ENCODE data around the gene OGG1. TPM values are rescaled to one million over a fixed set of nuclear protein-coding genes. Genes with fewer than 3 reads are reported as not detected.

Gene OGG1
- total and polyA plus RNA-seq, 9 of the 15 experiments (the other 6 are each of a cell fraction or from before 2014, with no cell fraction given) = 6.6 to 33.0 (median 24.4) TPM

GRCh38 chr3:9749645-9750555 lies at the start of gene OGG1 (continued):
- TF ChIP-seq MAX (CRISPR knock-in tag; IDR thresholded peaks at IDR 0.05) = peak; percentile 34; the same call in 1 of the 2 replicates
- TF ChIP-seq KLF6 (CRISPR knock-in tag; IDR thresholded peaks at IDR 0.05; ENCODE audit: borderline replicate concordance) = peak; percentile 64; the same call in 1 of the 2 replicates
- peak; percentile 60 for TF ChIP-seq KLF1 (tag; IDR thresholded peaks at IDR 0.05)
- peak; percentile 65 for TF ChIP-seq CREM (IDR thresholded peaks at IDR 0.05; ENCODE audit: low read depth)
- TF ChIP-seq POLR2AphosphoS5 (IDR thresholded peaks at IDR 0.05; ENCODE audit: control insufficient read depth, insufficient read depth, low read depth, low read length) = peak; percentile 57
- TF ChIP-seq SMAD3 (CRISPR knock-in tag; conservative IDR thresholded peaks at IDR 0.05) = no peak
- peak; percentile 19 for TF ChIP-seq RBM39 (optimal IDR thresholded peaks at IDR 0.05; ENCODE audit: low read depth, low read length)
- 0 out of 2 replicates have a peak, but pooled peaks have one; percentile 3 for TF ChIP-seq CREB1 (IDR thresholded peaks at IDR 0.05)
- peak; percentile 70; the same call in 1 of the 2 replicates for TF ChIP-seq CREB1 (CRISPR knock-in tag; IDR thresholded peaks at IDR 0.05)
- TF ChIP-seq CBFB (CRISPR knock-in tag; IDR thresholded peaks at IDR 0.05) = no peak; the same call in 1 of the 2 replicates
- peak; percentile 37 for TF ChIP-seq NFIX (CRISPR knock-in tag; IDR thresholded peaks at IDR 0.05; ENCODE audit: low read depth)
- peak; percentile 66 to 88; a peak in 2 of 4 replicates for TF ChIP-seq MAZ (CRISPR knock-in tag; conservative IDR thresholded peaks at IDR 0.05 in 1 of 2, IDR thresholded peaks at IDR 0.05 in 1 of 2)
- TF ChIP-seq HES1 (IDR thresholded peaks at IDR 0.05; ENCODE audit: low read depth) = peak; percentile 32; the same call in 1 of the 2 replicates
- peak; percentile 27 for TF ChIP-seq BHLHE40 (IDR thresholded peaks at IDR 0.05; ENCODE audit: low read length)
- TF ChIP-seq STAG1 (CRISPR knock-in tag; IDR thresholded peaks at IDR 0.05; ENCODE audit: borderline replicate concordance) = no peak
- no peak for TF ChIP-seq CHD1 (IDR thresholded peaks at IDR 0.05; ENCODE audit: low read length)
- 0 out of 4 replicates have a peak, but pooled peaks of 1 of the 2 experiments have one; percentile 70 for TF ChIP-seq MLX (CRISPR knock-in tag; conservative IDR thresholded peaks at IDR 0.05)
- peak; percentile 51; the same call in 1 of the 2 replicates for TF ChIP-seq ZNF395 (CRISPR knock-in tag; IDR thresholded peaks at IDR 0.05)
